GM23248 (cell line): Measurements from ENCODE around the gene SF3B5.

ENCODE experiments used
- EZH2 ChIP-seq: fragments of 200-600 bp; sonication (generic); IDR thresholded peaks from 2 replicates; pipeline ENCODE4 v1.6.1; 2018; ENCODE audit warnings: antibody characterized with exemption, mild to moderate bottlenecking; ENCODE audit not compliant: insufficient read depth, poor library complexity, severe bottlenecking
- EZH2phosphoT487 ChIP-seq: fragments of 200-600 bp; sonication (generic); IDR thresholded peaks from 2 replicates; pipeline ENCODE4 v1.6.1; 2018; ENCODE audit warnings: antibody characterized with exemption, moderate library complexity, mild to moderate bottlenecking, low read depth; ENCODE audit not compliant: insufficient read depth

DNA sequence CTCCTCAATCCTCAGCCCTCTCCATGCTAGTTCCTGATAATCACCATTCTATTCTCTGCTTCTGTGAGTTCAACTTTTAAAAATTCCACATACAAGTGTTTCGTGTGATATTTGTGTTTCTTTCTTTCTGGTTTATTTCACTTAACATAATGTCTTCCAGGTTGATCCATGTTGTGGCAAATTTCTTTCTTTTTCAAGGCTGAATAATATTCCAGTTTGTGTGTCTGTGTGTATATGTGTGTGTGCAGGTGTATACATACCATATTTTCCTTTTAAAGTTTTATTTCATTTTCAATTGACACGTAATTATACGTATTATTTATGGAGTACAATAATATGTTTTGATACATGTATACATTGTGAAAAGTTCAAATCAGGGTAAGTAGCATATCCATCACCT, 19.8 kb upstream of the SF3B5 start:
- TF ChIP-seq EZH2 (no peak), EZH2phosphoT487 (no peak)
